ENCODE data around the gene SEL1L. TPM values are rescaled to one million over a fixed set of nuclear protein-coding genes. Genes with fewer than 3 reads are reported as not detected.

The SEL1L gene
- polyA plus RNA-seq, 2 of the 4 experiments (the other 2 are of a cell fraction) = 25.9 to 43.2 TPM

DNA sequence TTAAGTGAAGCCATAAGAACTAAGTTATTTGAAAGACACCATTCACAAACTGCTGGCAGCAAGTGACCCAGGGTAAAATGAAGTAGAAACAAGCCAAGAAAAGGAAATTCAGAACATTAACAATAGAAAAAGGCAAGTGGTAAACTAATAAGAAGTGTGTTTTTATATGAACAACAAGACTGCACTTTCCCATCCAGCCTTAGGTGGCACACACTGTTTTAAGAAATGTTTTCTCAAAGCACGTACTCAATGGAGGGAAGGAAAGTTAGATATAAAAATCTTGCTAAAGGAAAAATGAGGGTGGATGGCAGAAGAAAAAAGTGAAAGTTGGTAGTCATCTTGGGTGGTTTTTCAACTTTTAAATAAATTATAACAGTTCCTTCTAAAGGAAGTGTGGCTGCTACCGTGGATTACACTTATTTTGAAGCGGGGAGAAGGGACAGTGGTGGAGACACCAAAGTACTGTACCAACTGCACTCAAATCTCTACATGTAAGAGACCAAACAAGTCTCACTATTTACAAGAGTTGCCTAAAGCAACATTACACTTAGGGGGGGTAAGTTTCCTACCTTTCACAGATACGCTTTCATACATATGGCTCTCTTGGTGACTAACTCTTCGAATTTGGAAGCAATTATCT lies 58.8 kb downstream of the SEL1L start:
- CTCF ChIA-PET = interaction anchor here (3.3 kb wide), 1 partner anchor 10 kb away, joined by 19 read pairs; no protein-coding TSS in a partner anchor
- TF ChIP-seq RFX5 (IDR thresholded peaks at IDR 0.05) = no peak
- no peak for TF ChIP-seq TP53 (CRISPR knock-in tag; IDR thresholded peaks at IDR 0.05)
- TF ChIP-seq HEYL (CRISPR knock-in tag; IDR thresholded peaks at IDR 0.05) = no peak
- TF ChIP-seq PHF8 (IDR thresholded peaks at IDR 0.05; ENCODE audit: borderline replicate concordance, low read depth) = no peak
- TF ChIP-seq JUN (IDR thresholded peaks at IDR 0.05) = no peak
- no peak for TF ChIP-seq KDM1A (IDR thresholded peaks at IDR 0.05; ENCODE audit: low read depth)
- no peak for TF ChIP-seq NPAS2 (CRISPR knock-in tag; IDR thresholded peaks at IDR 0.05; ENCODE audit: borderline replicate concordance)
- no peak for TF ChIP-seq CEBPB (IDR thresholded peaks at IDR 0.05)
- no peak for TF ChIP-seq NR3C1 (IDR thresholded peaks at IDR 0.05)
- TF ChIP-seq, protein P1, sequence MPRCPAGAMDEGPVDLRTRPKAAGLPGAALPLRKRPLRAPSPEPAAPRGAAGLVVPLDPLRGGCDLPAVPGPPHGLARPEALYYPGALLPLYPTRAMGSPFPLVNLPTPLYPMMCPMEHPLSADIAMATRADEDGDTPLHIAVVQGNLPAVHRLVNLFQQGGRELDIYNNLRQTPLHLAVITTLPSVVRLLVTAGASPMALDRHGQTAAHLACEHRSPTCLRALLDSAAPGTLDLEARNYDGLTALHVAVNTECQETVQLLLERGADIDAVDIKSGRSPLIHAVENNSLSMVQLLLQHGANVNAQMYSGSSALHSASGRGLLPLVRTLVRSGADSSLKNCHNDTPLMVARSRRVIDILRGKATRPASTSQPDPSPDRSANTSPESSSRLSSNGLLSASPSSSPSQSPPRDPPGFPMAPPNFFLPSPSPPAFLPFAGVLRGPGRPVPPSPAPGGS (IDR thresholded peaks at IDR 0.05) = no peak
- no peak for TF ChIP-seq ZSCAN20 (CRISPR knock-in tag; IDR thresholded peaks at IDR 0.05)
- TF ChIP-seq HOXA7 (CRISPR knock-in tag; IDR thresholded peaks at IDR 0.05) = no peak
- no peak for TF ChIP-seq RNF2 (IDR thresholded peaks at IDR 0.05; ENCODE audit: borderline replicate concordance, low read depth)
- TF ChIP-seq POLR2A (IDR thresholded peaks at IDR 0.05; ENCODE audit: low read length) = no peak
- TF ChIP-seq ZC3H11A (IDR thresholded peaks at IDR 0.05) = no peak
- TF ChIP-seq, protein P2, sequence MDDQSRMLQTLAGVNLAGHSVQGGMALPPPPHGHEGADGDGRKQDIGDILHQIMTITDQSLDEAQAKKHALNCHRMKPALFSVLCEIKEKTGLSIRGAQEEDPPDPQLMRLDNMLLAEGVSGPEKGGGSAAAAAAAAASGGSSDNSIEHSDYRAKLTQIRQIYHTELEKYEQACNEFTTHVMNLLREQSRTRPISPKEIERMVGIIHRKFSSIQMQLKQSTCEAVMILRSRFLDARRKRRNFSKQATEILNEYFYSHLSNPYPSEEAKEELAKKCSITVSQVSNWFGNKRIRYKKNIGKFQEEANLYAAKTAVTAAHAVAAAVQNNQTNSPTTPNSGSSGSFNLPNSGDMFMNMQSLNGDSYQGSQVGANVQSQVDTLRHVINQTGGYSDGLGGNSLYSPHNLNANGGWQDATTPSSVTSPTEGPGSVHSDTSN (IDR thresholded peaks at IDR 0.05) = no peak

DNA sequence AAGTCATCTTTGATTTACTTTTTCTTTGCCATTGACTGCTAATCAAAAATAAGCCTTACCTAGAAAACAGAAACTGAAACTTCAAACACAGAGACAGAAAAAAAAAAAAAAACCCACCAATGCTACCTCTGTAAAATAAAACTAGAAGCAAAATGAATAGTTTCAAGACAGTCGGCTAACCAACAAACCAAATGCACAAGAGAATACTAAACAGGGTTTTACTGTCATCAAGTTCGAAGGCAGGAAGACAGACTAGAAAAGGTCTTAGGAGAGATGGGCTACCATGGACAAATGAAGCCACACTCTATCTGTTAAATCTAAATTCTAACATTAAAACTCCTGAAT lies 59.5 kb downstream of the SEL1L start:
- H3K9me3 ChIP-seq = no peaks in the 10 kb centered on the region
- no peak overlapping the region for H3K27ac ChIP-seq
- no peak for TF ChIP-seq CEBPB (IDR thresholded peaks at IDR 0.05)
- no peak for TF ChIP-seq MAFK (IDR thresholded peaks at IDR 0.05; ENCODE audit: partially characterized antibody)
- ATAC-seq = no peak
- 87% methylated on average over 2 of the region's 2 CpGs for WGBS (ENCODE audit: missing lambda C conversion rate)
- ChIA-PET CTCF (no interaction called here), POLR2A (no interaction called here)
- H3K4me3 ChIP-seq = no peak overlapping the region
- no peak for FAIRE-seq
- DNase-seq (ENCODE audit: low read depth in 1 of 2, low spot score in 1 of 2) = no peak
- no peaks in the 10 kb centered on the region for H3K4me1 ChIP-seq
- no peak overlapping the region for H3K4me2 ChIP-seq

More for the DNA sequence above, 58.8 kb downstream of the SEL1L start:
- no peaks in the 10 kb centered on the region for H3K4me1 ChIP-seq
- no peak overlapping the region for H3K4me2 ChIP-seq
- DNase-seq (ENCODE audit: low read depth in 1 of 2, low spot score in 1 of 2) = no peak
- H3K27ac ChIP-seq = no peak overlapping the region
- POLR2A ChIA-PET = no interaction called here
- no peaks in the 10 kb centered on the region for H3K9me3 ChIP-seq
- FAIRE-seq = no peak
- no peak overlapping the region for H3K4me3 ChIP-seq
- 92% methylated on average over 5 of the region's 5 CpGs for WGBS (ENCODE audit: missing lambda C conversion rate)
- no peak for ATAC-seq

DNA sequence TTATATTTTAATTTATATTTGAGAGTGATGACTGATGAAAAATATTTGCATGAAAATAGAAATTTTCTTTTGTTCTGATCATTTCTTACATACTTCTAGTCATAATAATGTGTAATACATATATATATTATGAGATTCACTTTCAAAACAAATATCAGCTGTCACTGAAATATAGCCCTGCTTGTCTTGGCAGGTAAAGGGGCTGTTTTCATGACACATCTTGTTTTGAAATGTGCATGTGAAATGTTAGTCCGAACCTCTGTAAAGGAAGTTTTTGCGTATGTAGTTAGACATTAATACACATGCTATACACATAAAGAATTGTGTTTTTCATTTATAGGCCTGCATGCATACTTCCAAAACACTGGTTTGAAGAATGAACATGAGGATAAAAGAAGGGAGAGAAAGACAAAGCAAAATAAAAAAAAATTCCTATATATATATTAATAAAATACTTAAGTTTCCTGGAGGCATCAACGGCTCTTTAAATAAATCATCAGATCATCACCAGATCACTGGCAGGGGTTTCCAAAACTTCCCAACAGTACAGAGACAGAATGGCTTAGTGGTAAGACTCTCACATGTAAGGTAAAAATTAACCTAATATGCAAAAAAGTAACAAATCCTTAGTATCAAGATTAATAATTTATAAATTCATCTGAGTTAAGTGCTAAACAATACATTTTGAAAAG lies 60.1 kb downstream of the SEL1L start:
- no peak for TF ChIP-seq KDM1A (IDR thresholded peaks at IDR 0.05; ENCODE audit: low read depth)
- TF ChIP-seq, protein P3, sequence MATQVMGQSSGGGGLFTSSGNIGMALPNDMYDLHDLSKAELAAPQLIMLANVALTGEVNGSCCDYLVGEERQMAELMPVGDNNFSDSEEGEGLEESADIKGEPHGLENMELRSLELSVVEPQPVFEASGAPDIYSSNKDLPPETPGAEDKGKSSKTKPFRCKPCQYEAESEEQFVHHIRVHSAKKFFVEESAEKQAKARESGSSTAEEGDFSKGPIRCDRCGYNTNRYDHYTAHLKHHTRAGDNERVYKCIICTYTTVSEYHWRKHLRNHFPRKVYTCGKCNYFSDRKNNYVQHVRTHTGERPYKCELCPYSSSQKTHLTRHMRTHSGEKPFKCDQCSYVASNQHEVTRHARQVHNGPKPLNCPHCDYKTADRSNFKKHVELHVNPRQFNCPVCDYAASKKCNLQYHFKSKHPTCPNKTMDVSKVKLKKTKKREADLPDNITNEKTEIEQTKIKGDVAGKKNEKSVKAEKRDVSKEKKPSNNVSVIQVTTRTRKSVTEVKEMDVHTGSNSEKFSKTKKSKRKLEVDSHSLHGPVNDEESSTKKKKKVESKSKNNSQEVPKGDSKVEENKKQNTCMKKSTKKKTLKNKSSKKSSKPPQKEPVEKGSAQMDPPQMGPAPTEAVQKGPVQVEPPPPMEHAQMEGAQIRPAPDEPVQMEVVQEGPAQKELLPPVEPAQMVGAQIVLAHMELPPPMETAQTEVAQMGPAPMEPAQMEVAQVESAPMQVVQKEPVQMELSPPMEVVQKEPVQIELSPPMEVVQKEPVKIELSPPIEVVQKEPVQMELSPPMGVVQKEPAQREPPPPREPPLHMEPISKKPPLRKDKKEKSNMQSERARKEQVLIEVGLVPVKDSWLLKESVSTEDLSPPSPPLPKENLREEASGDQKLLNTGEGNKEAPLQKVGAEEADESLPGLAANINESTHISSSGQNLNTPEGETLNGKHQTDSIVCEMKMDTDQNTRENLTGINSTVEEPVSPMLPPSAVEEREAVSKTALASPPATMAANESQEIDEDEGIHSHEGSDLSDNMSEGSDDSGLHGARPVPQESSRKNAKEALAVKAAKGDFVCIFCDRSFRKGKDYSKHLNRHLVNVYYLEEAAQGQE (IDR thresholded peaks at IDR 0.05) = no peak
- TF ChIP-seq, protein P4, sequence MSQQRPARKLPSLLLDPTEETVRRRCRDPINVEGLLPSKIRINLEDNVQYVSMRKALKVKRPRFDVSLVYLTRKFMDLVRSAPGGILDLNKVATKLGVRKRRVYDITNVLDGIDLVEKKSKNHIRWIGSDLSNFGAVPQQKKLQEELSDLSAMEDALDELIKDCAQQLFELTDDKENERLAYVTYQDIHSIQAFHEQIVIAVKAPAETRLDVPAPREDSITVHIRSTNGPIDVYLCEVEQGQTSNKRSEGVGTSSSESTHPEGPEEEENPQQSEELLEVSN (IDR thresholded peaks at IDR 0.05; ENCODE audit: borderline replicate concordance, low read depth) = no peak
- no peak for TF ChIP-seq KDM5A (IDR thresholded peaks at IDR 0.05)
- no peak overlapping the region for H3K4me3 ChIP-seq
- FAIRE-seq (no peak), ATAC-seq (no peak), DNase-seq (ENCODE audit: low read depth in 1 of 2, low spot score in 1 of 2) (no peak)
- CTCF ChIA-PET = interaction anchor here (1.8 kb wide), 1 partner anchor 21 kb away, joined by 4 read pairs; no protein-coding TSS in a partner anchor
- no peak overlapping the region for H3K4me2 ChIP-seq
- 89% methylated on average over 3 of the region's 3 CpGs for WGBS (ENCODE audit: missing lambda C conversion rate)
- no peaks in the 10 kb centered on the region for H3K4me1 ChIP-seq
- no peak overlapping the region for H3K27ac ChIP-seq
- POLR2A ChIA-PET = no interaction called here
- H3K9me3 ChIP-seq = no peaks in the 10 kb centered on the region
